CD14-positive monocyte (primary cell): ENCODE results near the gene PLCB2. TPM values are rescaled to one million over a fixed set of nuclear protein-coding genes. Genes with fewer than 3 reads are reported as not detected.

Experiments
- DNase-seq, 3 donors: peaks; one replicate each; pipeline ENCODE4 v3.0.0-alpha.2; 2011 to 2022
- H2AFZ ChIP-seq: 2 replicates; pipeline ENCODE4 v1.6.0; 2012; ENCODE audit warnings: mild to moderate bottlenecking, low read depth, low read length, inconsistent platforms; ENCODE audit not compliant: insufficient read depth, poor library complexity, severe bottlenecking
- H3K27ac ChIP-seq, 2 donors: 1 replicate in 1 of 2; 2 replicates in 1 of 2; pipeline ENCODE4 v1.5.1; 2012 to 2013; ENCODE audit warnings: low read length in 2 of 2, control low read depth in 1 of 2, inconsistent platforms in 1 of 2, low read depth in 1 of 2, mild to moderate bottlenecking in 1 of 2
- H3K27me3 ChIP-seq, 2 donors: one replicate each; pipeline versions ENCODE4 v1.6.0 to v1.6.1; 2011 to 2013; ENCODE audit warnings: low read length in 2 of 2; ENCODE audit not compliant: control insufficient read depth in 2 of 2, insufficient read depth in 2 of 2
- H3K36me3 ChIP-seq, 2 donors: replicated peaks in 1 of 2; 1 replicate in 1 of 2; 2 replicates in 1 of 2; pipeline versions ENCODE4 v1.5.1 to v1.6.1; 2012 to 2013; ENCODE audit warnings: low read length in 2 of 2, control low read depth in 1 of 2, inconsistent platforms in 1 of 2, mild to moderate bottlenecking in 1 of 2; ENCODE audit not compliant: insufficient read depth in 2 of 2, control insufficient read depth in 1 of 2
- H3K4me1 ChIP-seq, 2 donors: 1 replicate in 1 of 2; 2 replicates in 1 of 2; pipeline versions ENCODE4 v1.5.1 to v1.6.1; 2012 to 2013; ENCODE audit warnings: low read length in 2 of 2, control low read depth in 1 of 2, inconsistent platforms in 1 of 2, mild to moderate bottlenecking in 1 of 2, moderate library complexity in 1 of 2; ENCODE audit not compliant: insufficient read depth in 2 of 2, control insufficient read depth in 1 of 2
- H3K4me2 ChIP-seq: replicated peaks from 2 replicates; pipeline ENCODE3; 2012; ENCODE audit warnings: low read length, moderate library complexity, mild to moderate bottlenecking; ENCODE audit not compliant: poor library complexity, severe bottlenecking; ENCODE audit errors: extremely low read depth
- H3K4me3 ChIP-seq, 3 experiments: fragments of 200-600 bp in 1 of 3; sonication (generic) in 1 of 3; replicated peaks in 1 of 3; 1 replicate in 2 of 3; 2 replicates in 1 of 3; pipeline ENCODE4 v1.5.1; 2011 to 2013; ENCODE audit warnings: low read length in 3 of 3, mild to moderate bottlenecking in 3 of 3, control low read depth in 2 of 3, low read depth in 2 of 3, inconsistent platforms in 1 of 3, moderate library complexity in 1 of 3
- H3K79me2 ChIP-seq: 2 replicates; pipeline ENCODE4 v1.6.0; 2012; ENCODE audit warnings: mild to moderate bottlenecking, control low read depth, inconsistent platforms, low read length, moderate library complexity; ENCODE audit not compliant: insufficient read depth
- H3K9ac ChIP-seq: 2 replicates; pipeline ENCODE4 v1.6.0; 2017; ENCODE audit warnings: low read length, mild to moderate bottlenecking; ENCODE audit not compliant: insufficient read depth, poor library complexity, severe bottlenecking
- H3K9me3 ChIP-seq, 2 donors: replicated peaks in 1 of 2; 1 replicate in 1 of 2; 2 replicates in 1 of 2; pipeline versions ENCODE4 v1.5.1 to v1.6.1; 2012 to 2013; ENCODE audit warnings: low read length in 2 of 2, control low read depth in 1 of 2; ENCODE audit not compliant: control insufficient read depth in 1 of 2, insufficient read depth in 1 of 2
- H4K20me1 ChIP-seq: 2 replicates; pipeline ENCODE4 v1.6.0; 2012; ENCODE audit warnings: mild to moderate bottlenecking, low read length, control low read depth, moderate library complexity; ENCODE audit not compliant: insufficient read depth
- H3K27ac Mint-ChIP-seq, 7 donors: one replicate each; pipeline ENCODE4 v1.8.0; 2020; ENCODE audit warnings: mild to moderate bottlenecking in 7 of 7, mixed read lengths in 7 of 7, moderate library complexity in 6 of 7, inconsistent platforms in 2 of 7
- H3K27me3 Mint-ChIP-seq, 3 donors: one replicate each; pipeline ENCODE4 v1.8.0; 2021 to 2022; ENCODE audit warnings: low read depth in 3 of 3, mild to moderate bottlenecking in 3 of 3, mixed read lengths in 3 of 3, moderate library complexity in 3 of 3, inconsistent platforms in 1 of 3
- H3K36me3 Mint-ChIP-seq, 2 donors: one replicate each; pipeline ENCODE4 v1.8.0; 2020; ENCODE audit warnings: mixed read lengths in 2 of 2, inconsistent platforms in 1 of 2, mild to moderate bottlenecking in 1 of 2
- H3K4me1 Mint-ChIP-seq: one replicate; pipeline ENCODE4 v1.8.0; 2020; ENCODE audit warnings: mild to moderate bottlenecking, mixed read lengths
- H3K4me3 Mint-ChIP-seq, 2 donors: one replicate each; pipeline ENCODE4 v1.8.0; 2020; ENCODE audit warnings: mild to moderate bottlenecking in 2 of 2, mixed read lengths in 2 of 2, moderate library complexity in 1 of 2
- H3K9me3 Mint-ChIP-seq, 7 donors: one replicate each; pipeline ENCODE4 v1.8.0; 2020 to 2022; ENCODE audit warnings: mixed read lengths in 7 of 7, mild to moderate bottlenecking in 6 of 7, moderate library complexity in 6 of 7, inconsistent platforms in 2 of 7
- CTCF ChIP-seq: fragments of 200-600 bp; IDR thresholded peaks from one replicate; pipeline ENCODE4 v1.8.0; 2022; ENCODE audit warnings: antibody characterized with exemption, mild to moderate bottlenecking
- WGBS: methylation state at CpG from one replicate; pipeline ENCODE4 v1.1.5; 2013; ENCODE audit warnings: missing lambda C conversion rate; ENCODE audit not compliant: insufficient coverage; 5-methylcytosine and 5-hydroxymethylcytosine counted together
- intact Hi-C, 2 donors: fragments of 100-400 bp; cut with micrococcal nuclease; formaldehyde crosslinking; loops; one replicate each; pipeline versions ENCODE4 v1.15.0 to v1.15.1; 2023
- polyA plus RNA-seq, 3 donors: library from polyadenylated mRNA; depleted of rRNA in 1 of 3; unstranded in 2 of 3; stranded (reverse) in 1 of 3; fragments of 300-500 nt in 2 of 3; fragments of >200 nt in 1 of 3; fragmentation: Illumina TruSeq in 2 of 3; gene quantifications; 1 replicate in 2 of 3; 2 replicates in 1 of 3; pipeline ENCODE4 v1.2.3, GENCODE V29; 2012 to 2021

PLCB2 gene
- polyA plus RNA-seq, 3 donors, result 56.5 to 1,191 (median 74.5) TPM

GRCh38 chr15:40245666-40246450 lies 61.9 kb downstream of the PLCB2 start:
- H3K36me3 ChIP-seq, result no peaks in the 10 kb centered on the region
- Mint-ChIP-seq H3K27ac (no peak overlapping the region), H3K27me3 (peaks cover 9 to 18% (median 15%) of the 10 kb centered on the region in 3 donors), H3K36me3 (no peaks in the 10 kb centered on the region), H3K9me3 (peaks cover 0 to 3% (median 0%) of the 10 kb centered on the region in 7 donors), H3K4me1 (peaks cover 2% of the 10 kb centered on the region), H3K4me3 (no peak overlapping the region)
- no peak overlapping the region for H3K27ac ChIP-seq
- no peaks in the 10 kb centered on the region for H3K9me3 ChIP-seq
- H3K4me2 ChIP-seq, result no peak overlapping the region
- peaks cover 0 to 1% of the 10 kb centered on the region in 2 donors for H3K27me3 ChIP-seq
- no peak for TF ChIP-seq CTCF
- DNase-seq, result no peak
- no peak overlapping the region for H3K4me3 ChIP-seq
- H3K4me1 ChIP-seq, result no peaks in the 10 kb centered on the region
- peak overlapping the region; percentile 53 for H2AFZ ChIP-seq
- H3K9ac ChIP-seq, result no peak overlapping the region
- intact Hi-C loops, result no loop called here
- no peaks in the 10 kb centered on the region for H3K79me2 ChIP-seq
- 91% methylated on average over 6 of the region's 9 CpGs for WGBS
- H4K20me1 ChIP-seq, result no peaks in the 10 kb centered on the region

GRCh38 chr15:40244961-40245523 lies 62.7 kb downstream of the PLCB2 start:
- Histone ChIP-seq H3K4me2 (no peak overlapping the region), H2AFZ (peak overlapping the region; percentile 53)
- no peak overlapping the region for H3K27ac Mint-ChIP-seq

More at GRCh38 chr15:40244961-40245523, 62.7 kb downstream of the PLCB2 start:
- DNase-seq, result no peak
- Histone ChIP-seq H3K27me3 (peaks cover 0 to 5% of the 10 kb centered on the region in 2 donors), H4K20me1 (no peaks in the 10 kb centered on the region), H3K27ac (no peak overlapping the region), H3K9ac (no peak overlapping the region), H3K36me3 (no peaks in the 10 kb centered on the region), H3K9me3 (no peaks in the 10 kb centered on the region), H3K4me3 (no peak overlapping the region), H3K79me2 (no peaks in the 10 kb centered on the region), H3K4me1 (no peaks in the 10 kb centered on the region)
- TF ChIP-seq CTCF, result no peak
- no peak overlapping the region for H3K4me3 Mint-ChIP-seq
- WGBS, result 97% methylated on average over 3 of the region's 5 CpGs
- intact Hi-C loops, result no loop called here
- H3K9me3 Mint-ChIP-seq, result peaks cover 0 to 3% (median 0%) of the 10 kb centered on the region in 7 donors
- peaks cover 2% of the 10 kb centered on the region for H3K4me1 Mint-ChIP-seq
- no peaks in the 10 kb centered on the region for H3K36me3 Mint-ChIP-seq
- peaks cover 8 to 14% (median 13%) of the 10 kb centered on the region in 3 donors for H3K27me3 Mint-ChIP-seq
